ENCODE data around the gene AJAP1.

Gene AJAP1

DNA sequence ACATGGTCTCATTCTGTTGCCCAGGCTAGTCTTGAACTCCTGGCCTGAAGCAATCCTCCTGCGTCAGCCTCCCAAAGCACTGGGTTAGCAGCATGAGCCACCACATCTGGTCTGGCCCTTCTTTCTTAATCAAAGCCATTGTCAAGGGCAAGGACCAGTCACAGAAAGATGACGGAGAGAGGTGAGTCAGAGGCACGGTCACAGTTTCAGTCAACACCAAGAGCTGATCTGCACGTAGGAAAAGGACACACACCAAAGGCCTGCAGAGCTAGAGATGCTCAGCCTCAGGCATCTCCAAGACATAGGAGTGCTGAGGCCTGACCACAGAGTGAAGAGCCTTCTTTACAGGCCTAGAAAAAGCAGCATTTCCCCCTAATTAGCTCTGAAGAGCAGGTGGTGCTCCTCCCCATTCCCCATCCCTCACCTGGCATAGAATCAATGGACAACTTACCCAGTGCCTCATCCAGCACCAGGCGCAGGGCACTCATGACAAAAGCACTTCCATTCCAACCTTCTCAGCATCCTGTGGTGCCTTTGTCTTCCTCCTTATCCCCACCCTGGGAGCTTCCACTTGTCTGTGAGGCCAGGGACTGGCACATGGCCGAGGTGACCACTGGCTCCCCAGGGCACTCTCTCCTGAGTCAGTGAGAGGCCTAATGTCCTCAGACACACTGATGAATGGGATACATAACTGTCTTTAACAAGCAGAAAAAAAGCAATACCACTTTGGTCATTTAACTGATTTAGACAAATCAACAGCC, 139.8 kb downstream of the AJAP1 start:
- no peak for TF ChIP-seq CTCF (IDR thresholded peaks at IDR 0.05; ENCODE audit: borderline replicate concordance, control extremely low read depth, extremely low read depth, insufficient read depth, missing control alignments)
- in situ Hi-C loops (cut with MboI; ENCODE audit: low sequenced_read_pairs, unreplicated experiment) = no loop called here
- peak; percentile 3 for DNase-seq (ENCODE audit: low spot score)

DNA sequence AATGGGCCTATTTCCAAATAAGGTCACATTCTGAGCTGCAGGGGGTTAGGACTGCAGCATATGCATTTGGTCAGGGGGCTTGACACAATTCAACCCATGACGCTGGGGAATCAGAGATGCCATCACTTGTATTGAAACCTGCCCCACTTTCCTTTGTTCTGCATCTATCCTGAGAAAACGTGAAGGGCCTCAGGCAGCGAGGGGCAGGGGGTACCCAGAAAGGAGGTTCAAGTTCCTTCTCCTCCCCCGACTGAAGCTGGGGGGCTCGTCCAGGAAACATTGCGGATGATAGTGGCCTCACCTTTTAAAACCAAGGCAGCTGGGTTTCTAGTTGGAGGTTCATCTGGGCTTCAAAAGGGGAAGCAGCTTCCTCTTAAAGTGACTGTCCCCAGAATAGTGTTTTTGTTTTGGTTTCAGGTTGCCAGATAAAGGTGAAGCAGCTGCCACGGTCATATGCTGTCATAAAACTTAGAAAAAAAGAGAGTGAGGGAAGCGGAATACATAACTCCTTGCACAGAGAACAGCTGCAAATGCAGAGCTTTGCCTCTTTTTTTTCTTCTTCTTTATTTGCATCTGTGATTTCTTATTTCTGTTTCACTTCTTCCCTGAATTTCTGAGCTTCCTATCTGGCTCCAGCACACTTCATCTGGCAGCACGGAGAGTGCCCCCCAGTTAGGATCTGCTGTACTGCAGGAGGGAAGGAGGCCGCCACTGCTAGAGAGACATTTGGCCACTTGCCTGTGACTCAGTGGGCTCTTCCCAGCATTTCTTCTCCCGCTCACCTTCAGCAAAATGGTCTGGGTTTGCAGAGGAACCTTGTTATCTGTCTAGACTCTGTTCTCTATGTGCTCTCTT, 142.0 kb downstream of the AJAP1 start:
- in situ Hi-C loops (cut with MboI; ENCODE audit: low sequenced_read_pairs, unreplicated experiment) = no loop called here
- DNase-seq (ENCODE audit: low spot score) = peak; percentile 61

DNA sequence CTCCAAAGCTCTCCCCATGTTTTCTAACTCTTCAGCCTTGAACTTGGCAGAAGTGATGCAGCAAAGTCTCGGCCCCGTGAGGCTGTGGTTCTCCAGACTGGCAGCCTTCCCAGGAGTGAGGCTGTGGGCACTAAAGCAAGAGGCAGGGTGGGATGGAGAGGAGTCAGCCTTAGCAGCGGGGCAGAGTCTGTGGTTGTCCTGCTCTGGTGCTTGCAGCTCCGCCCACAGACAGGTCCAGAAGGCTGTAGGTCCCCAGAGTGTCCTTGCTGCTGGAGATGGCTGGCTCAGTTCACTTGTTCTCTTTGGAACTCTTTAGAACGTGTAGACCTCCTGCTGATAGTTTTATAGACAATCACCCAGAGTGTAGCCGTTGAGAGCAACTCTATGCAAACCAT, 142.6 kb downstream of the AJAP1 start:
- in situ Hi-C loops (cut with MboI; ENCODE audit: low sequenced_read_pairs, unreplicated experiment) = no loop called here
- DNase-seq (ENCODE audit: low spot score) = peak; percentile 6

More for the DNA sequence above, 142.0 kb downstream of the AJAP1 start:
- no peak for TF ChIP-seq CTCF (IDR thresholded peaks at IDR 0.05; ENCODE audit: borderline replicate concordance, control extremely low read depth, extremely low read depth, insufficient read depth, missing control alignments)

GRCh38 chr1:4797429-4797828, 143.0 kb downstream of the AJAP1 start:
- in situ Hi-C loops (cut with MboI; ENCODE audit: low sequenced_read_pairs, unreplicated experiment) = no loop called here
- peak; percentile 2 for DNase-seq (ENCODE audit: low spot score)
- TF ChIP-seq CTCF (IDR thresholded peaks at IDR 0.05; ENCODE audit: borderline replicate concordance, control extremely low read depth, extremely low read depth, insufficient read depth, missing control alignments) = no peak

More for the DNA sequence above, 142.6 kb downstream of the AJAP1 start:
- no peak for TF ChIP-seq CTCF (IDR thresholded peaks at IDR 0.05; ENCODE audit: borderline replicate concordance, control extremely low read depth, extremely low read depth, insufficient read depth, missing control alignments)

GRCh38 chr1:4801192-4801924, 146.9 kb downstream of the AJAP1 start:
- in situ Hi-C loops (cut with MboI; ENCODE audit: low sequenced_read_pairs, unreplicated experiment) = loop anchor here (25.0 kb wide), 1 partner anchor 889 kb away; the partner anchor contains the start of gene C1orf174
- DNase-seq (ENCODE audit: low spot score) = no peak
- no peak for TF ChIP-seq CTCF (IDR thresholded peaks at IDR 0.05; ENCODE audit: borderline replicate concordance, control extremely low read depth, extremely low read depth, insufficient read depth, missing control alignments)

DNA sequence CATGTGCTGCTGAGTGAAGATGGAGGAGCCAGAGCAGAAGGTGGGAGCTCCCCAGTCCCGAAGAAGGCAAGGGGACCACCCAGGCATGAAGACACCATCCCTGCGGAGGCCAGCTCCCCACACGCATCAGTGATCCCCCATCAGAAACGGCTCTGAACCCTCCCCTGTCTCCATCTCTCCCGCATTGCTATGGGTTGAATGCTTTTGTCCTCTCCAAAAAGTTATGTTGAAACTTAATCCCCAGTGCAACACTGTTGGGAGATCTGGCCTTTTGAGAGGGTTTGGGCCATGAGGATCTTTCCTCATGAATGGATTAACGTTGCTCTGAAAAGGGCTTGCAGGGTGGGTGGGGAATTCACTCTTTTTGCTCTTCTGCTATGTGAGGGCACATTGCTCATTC, 147.6 kb downstream of the AJAP1 start:
- no peak for DNase-seq (ENCODE audit: low spot score)
- in situ Hi-C loops (cut with MboI; ENCODE audit: low sequenced_read_pairs, unreplicated experiment) = loop anchor here (25.0 kb wide), 1 partner anchor 890 kb away; the partner anchor contains the start of gene C1orf174
- TF ChIP-seq CTCF (IDR thresholded peaks at IDR 0.05; ENCODE audit: borderline replicate concordance, control extremely low read depth, extremely low read depth, insufficient read depth, missing control alignments) = no peak

Data from GM13976 (cell line).